GM19372 (cell line): ENCODE data around the gene PARVG.

Experiments used
- ATAC-seq: cut with Tn5 transposase; IDR thresholded peaks from one replicate; pipeline ENCODE4 v1.9.1; 2021; ENCODE audit warnings: mild to moderate bottlenecking, low read depth, moderate library complexity; ENCODE audit not compliant: unreplicated experiment

Gene PARVG

GRCh38 chr22:44192816-44193534 is 12.2 kb downstream of the PARVG start:
- no peak for ATAC-seq

- ATAC-seq = no peak
Observed at GRCh38 chr22:44193535-44193891, 12.8 kb downstream of the PARVG start.

- no peak for ATAC-seq
Observed at GRCh38 chr22:44194569-44194968, 13.8 kb downstream of the PARVG start.

GRCh38 chr22:44195189-44195871 is 14.6 kb downstream of the PARVG start:
- no peak for ATAC-seq

- no peak for ATAC-seq
Observed at GRCh38 chr22:44196241-44196640, 15.5 kb downstream of the PARVG start.

GRCh38 chr22:44196731-44197131 is 16.0 kb downstream of the PARVG start:
- no peak for ATAC-seq

- ATAC-seq = no peak
Observed at GRCh38 chr22:44197271-44197670, 16.5 kb downstream of the PARVG start.

GRCh38 chr22:44199164-44199563 is 18.4 kb downstream of the PARVG start:
- no peak for ATAC-seq

GRCh38 chr22:44199866-44200265 is 19.1 kb downstream of the PARVG start:
- ATAC-seq = no peak

GRCh38 chr22:44200451-44200850 is 19.7 kb downstream of the PARVG start:
- no peak for ATAC-seq

- ATAC-seq = no peak
Observed at GRCh38 chr22:44200855-44201550, 20.3 kb downstream of the PARVG start.

GRCh38 chr22:44201665-44202064 is 20.9 kb downstream of the PARVG start:
- ATAC-seq = no peak

- no peak for ATAC-seq
Observed at GRCh38 chr22:44202261-44202789, 21.6 kb downstream of the PARVG start.

- no peak for ATAC-seq
Observed at GRCh38 chr22:44203203-44203602, 22.5 kb downstream of the PARVG start.

- ATAC-seq = no peak
Observed at GRCh38 chr22:44204739-44205515, 24.2 kb downstream of the PARVG start.

GRCh38 chr22:44205516-44206329 is 25.0 kb downstream of the PARVG start:
- ATAC-seq = no peak

GRCh38 chr22:44206330-44206645 is 25.6 kb downstream of the PARVG start:
- ATAC-seq = no peak

- no peak for ATAC-seq
Observed at GRCh38 chr22:44206696-44207095, 26.0 kb downstream of the PARVG start.

- ATAC-seq = no peak
Observed at GRCh38 chr22:44207173-44207980, 26.7 kb downstream of the PARVG start.
